ENCODE results near the gene NCBP3.

Gene NCBP3

GRCh38 chr17:3801792-3802191 is 44.3 kb downstream of the NCBP3 start:
- TF ChIP-seq ZNF274 (IDR thresholded peaks at IDR 0.05; ENCODE audit: low read depth, low read length) (no peak), SUZ12 (IDR thresholded peaks at IDR 0.05; ENCODE audit: extremely low read depth, insufficient read depth, insufficient read length) (no peak), YY1 (IDR thresholded peaks at IDR 0.05; ENCODE audit: insufficient read depth, insufficient read length) (no peak)
- Histone ChIP-seq H3K4me3 (ENCODE audit: insufficient read length, low read depth) (no peak overlapping the region), H3K27me3 (ENCODE audit: insufficient read depth, insufficient read length) (no peaks in the 10 kb centered on the region), H3K9me3 (ENCODE audit: insufficient read depth, low read length) (no peaks in the 10 kb centered on the region), H3K9ac (ENCODE audit: insufficient read length, low read depth) (no peak overlapping the region), H3K4me1 (ENCODE audit: insufficient read depth, insufficient read length) (peaks cover 3% of the 10 kb centered on the region), H3K36me3 (ENCODE audit: insufficient read depth, insufficient read length, low read length) (peaks cover 16% of the 10 kb centered on the region)
- DNase-seq (ENCODE audit: low read depth, low spot score) = no peak

- peaks cover 3% of the 10 kb centered on the region for H3K4me1 ChIP-seq (ENCODE audit: insufficient read depth, insufficient read length)
- no peak overlapping the region for H3K4me3 ChIP-seq (ENCODE audit: insufficient read length, low read depth)
- no peak for TF ChIP-seq ZNF274 (IDR thresholded peaks at IDR 0.05; ENCODE audit: low read depth, low read length)
- TF ChIP-seq SUZ12 (IDR thresholded peaks at IDR 0.05; ENCODE audit: extremely low read depth, insufficient read depth, insufficient read length) = no peak
- no peak for TF ChIP-seq YY1 (IDR thresholded peaks at IDR 0.05; ENCODE audit: insufficient read depth, insufficient read length)
- H3K36me3 ChIP-seq (ENCODE audit: insufficient read depth, insufficient read length, low read length) = peaks cover 14% of the 10 kb centered on the region
- DNase-seq (ENCODE audit: low read depth, low spot score) = no peak
- H3K27me3 ChIP-seq (ENCODE audit: insufficient read depth, insufficient read length) = no peaks in the 10 kb centered on the region
- no peak overlapping the region for H3K9ac ChIP-seq (ENCODE audit: insufficient read length, low read depth)
- no peaks in the 10 kb centered on the region for H3K9me3 ChIP-seq (ENCODE audit: insufficient read depth, low read length)
Observed at GRCh38 chr17:3801347-3801746, 44.7 kb downstream of the NCBP3 start.

- H3K9ac ChIP-seq (ENCODE audit: insufficient read length, low read depth) = no peak within 1 kb of the TSS
- H3K27me3 ChIP-seq (ENCODE audit: insufficient read depth, insufficient read length) = no peaks in the 10 kb centered on the region
Observed at GRCh38 chr17:3800362-3801271, 45.4 kb downstream of the NCBP3 start, which contains the start of gene ITGAE. TSS of gene ITGAE (minus strand) at chr17:3801188. CDS start at chr17:3801144, 44 bp downstream.

GRCh38 chr17:3799181-3799945 is 46.7 kb downstream of the NCBP3 start:
- DNase-seq (ENCODE audit: low read depth, low spot score) = no peak
- H3K4me3 ChIP-seq (ENCODE audit: insufficient read length, low read depth) = no peak overlapping the region
- peaks cover 15% of the 10 kb centered on the region for H3K4me1 ChIP-seq (ENCODE audit: insufficient read depth, insufficient read length)
- peaks cover 5% of the 10 kb centered on the region for H3K36me3 ChIP-seq (ENCODE audit: insufficient read depth, insufficient read length, low read length)
- no peaks in the 10 kb centered on the region for H3K27me3 ChIP-seq (ENCODE audit: insufficient read depth, insufficient read length)
- TF ChIP-seq SUZ12 (IDR thresholded peaks at IDR 0.05; ENCODE audit: extremely low read depth, insufficient read depth, insufficient read length) = no peak
- no peak for TF ChIP-seq YY1 (IDR thresholded peaks at IDR 0.05; ENCODE audit: insufficient read depth, insufficient read length)
- TF ChIP-seq ZNF274 (IDR thresholded peaks at IDR 0.05; ENCODE audit: low read depth, low read length) = no peak
- H3K9me3 ChIP-seq (ENCODE audit: insufficient read depth, low read length) = no peaks in the 10 kb centered on the region
- no peak overlapping the region for H3K9ac ChIP-seq (ENCODE audit: insufficient read length, low read depth)

More at GRCh38 chr17:3800362-3801271, 45.4 kb downstream of the NCBP3 start, which contains the start of gene ITGAE:
- DNase-seq (ENCODE audit: low read depth, low spot score) = no peak
- TF ChIP-seq ZNF274 (IDR thresholded peaks at IDR 0.05; ENCODE audit: low read depth, low read length) (no peak), YY1 (IDR thresholded peaks at IDR 0.05; ENCODE audit: insufficient read depth, insufficient read length) (no peak), SUZ12 (IDR thresholded peaks at IDR 0.05; ENCODE audit: extremely low read depth, insufficient read depth, insufficient read length) (no peak)
- Histone ChIP-seq H3K9me3 (ENCODE audit: insufficient read depth, low read length) (no peaks in the 10 kb centered on the region), H3K4me3 (ENCODE audit: insufficient read length, low read depth) (no peak within 1 kb of the TSS), H3K36me3 (ENCODE audit: insufficient read depth, insufficient read length, low read length) (peaks cover 11% of the 10 kb centered on the region), H3K4me1 (ENCODE audit: insufficient read depth, insufficient read length) (peaks cover 6% of the 10 kb centered on the region)

GRCh38 chr17:3798273-3799180 is 47.5 kb downstream of the NCBP3 start:
- Histone ChIP-seq H3K4me3 (ENCODE audit: insufficient read length, low read depth) (no peak overlapping the region), H3K4me1 (ENCODE audit: insufficient read depth, insufficient read length) (peaks cover 15% of the 10 kb centered on the region), H3K9me3 (ENCODE audit: insufficient read depth, low read length) (no peaks in the 10 kb centered on the region), H3K36me3 (ENCODE audit: insufficient read depth, insufficient read length, low read length) (peaks cover 5% of the 10 kb centered on the region), H3K9ac (ENCODE audit: insufficient read length, low read depth) (no peak overlapping the region), H3K27me3 (ENCODE audit: insufficient read depth, insufficient read length) (no peaks in the 10 kb centered on the region)
- no peak for DNase-seq (ENCODE audit: low read depth, low spot score)
- no peak for TF ChIP-seq ZNF274 (IDR thresholded peaks at IDR 0.05; ENCODE audit: low read depth, low read length)
- TF ChIP-seq YY1 (IDR thresholded peaks at IDR 0.05; ENCODE audit: insufficient read depth, insufficient read length) = no peak
- no peak for TF ChIP-seq SUZ12 (IDR thresholded peaks at IDR 0.05; ENCODE audit: extremely low read depth, insufficient read depth, insufficient read length)

- DNase-seq (ENCODE audit: low read depth, low spot score) = no peak
- Histone ChIP-seq H3K27me3 (ENCODE audit: insufficient read depth, insufficient read length) (no peaks in the 10 kb centered on the region), H3K4me1 (ENCODE audit: insufficient read depth, insufficient read length) (peaks cover 15% of the 10 kb centered on the region), H3K9me3 (ENCODE audit: insufficient read depth, low read length) (no peaks in the 10 kb centered on the region), H3K4me3 (ENCODE audit: insufficient read length, low read depth) (no peak overlapping the region), H3K9ac (ENCODE audit: insufficient read length, low read depth) (peak overlapping the region; percentile 3), H3K36me3 (ENCODE audit: insufficient read depth, insufficient read length, low read length) (peaks cover 3% of the 10 kb centered on the region)
- no peak for TF ChIP-seq ZNF274 (IDR thresholded peaks at IDR 0.05; ENCODE audit: low read depth, low read length)
- TF ChIP-seq SUZ12 (IDR thresholded peaks at IDR 0.05; ENCODE audit: extremely low read depth, insufficient read depth, insufficient read length) = no peak
- no peak for TF ChIP-seq YY1 (IDR thresholded peaks at IDR 0.05; ENCODE audit: insufficient read depth, insufficient read length)
Observed at GRCh38 chr17:3796822-3797170, 49.2 kb downstream of the NCBP3 start.

All from NT2/D1 (cell line).